HG02840 (cell line): Measurements from ENCODE around the gene IL4R.
A peak's percentile ranks its signal among the peaks of the same experiment; 100 is the strongest.
"Not testable (repeated sequence)": the region's sequence is repeated elsewhere in the genome, so short reads cannot be mapped to it uniquely, and the experiment has no call there.

Experiments
- ATAC-seq: cut with Tn5 transposase; IDR thresholded peaks from one replicate; pipeline ENCODE4 v1.9.1; 2021; ENCODE audit warnings: mild to moderate bottlenecking, moderate library complexity, moderate number of reproducible peaks; ENCODE audit not compliant: unreplicated experiment, low FRiP score

The IL4R gene

GRCh38 chr16:27374221-27374803, 60.5 kb downstream of the IL4R start:
- ATAC-seq, result no peak

GRCh38 chr16:27374804-27375425, 61.1 kb downstream of the IL4R start:
- ATAC-seq, result no peak

GRCh38 chr16:27377666-27378485, 64.1 kb downstream of the IL4R start:
- no peak for ATAC-seq

- ATAC-seq, result no peak
These were observed 65.2 kb downstream of the IL4R start for GRCh38 chr16:27378871-27379481.

GRCh38 chr16:27379919-27380318, 66.1 kb downstream of the IL4R start:
- ATAC-seq, result no peak

GRCh38 chr16:27381236-27381635, 67.5 kb downstream of the IL4R start:
- ATAC-seq, result no peak

- no peak for ATAC-seq
These were observed 68.4 kb downstream of the IL4R start for GRCh38 chr16:27381974-27382855.

- ATAC-seq, result no peak
These were observed 69.9 kb downstream of the IL4R start for GRCh38 chr16:27383556-27384243.

- no peak for ATAC-seq
These were observed 70.7 kb downstream of the IL4R start for GRCh38 chr16:27384425-27384824.

- no peak for ATAC-seq
These were observed 71.6 kb downstream of the IL4R start for GRCh38 chr16:27385398-27385797.

- no peak for ATAC-seq
These were observed 72.9 kb downstream of the IL4R start for GRCh38 chr16:27386674-27387073.

GRCh38 chr16:27387724-27388123, 74.0 kb downstream of the IL4R start:
- ATAC-seq, result peak; percentile 72

GRCh38 chr16:27389272-27389961, 75.6 kb downstream of the IL4R start:
- ATAC-seq, result no peak

- ATAC-seq, result no peak
These were observed 76.4 kb downstream of the IL4R start for GRCh38 chr16:27390151-27390550.

- no peak for ATAC-seq
These were observed 78.9 kb downstream of the IL4R start for GRCh38 chr16:27392671-27393070.

GRCh38 chr16:27394516-27394915, 80.7 kb downstream of the IL4R start:
- no peak for ATAC-seq

- ATAC-seq, result not testable (repeated sequence)
These were observed 84.6 kb downstream of the IL4R start for GRCh38 chr16:27398341-27398893.

- no peak for ATAC-seq
These were observed 85.4 kb downstream of the IL4R start for GRCh38 chr16:27398894-27399853.
